ENCODE measurements around the gene XCR1. TPM values are rescaled to one million over a fixed set of nuclear protein-coding genes. Genes with fewer than 3 reads are reported as not detected.

The XCR1 gene
- total RNA-seq, 1 experiment from 2014 or later: not detected

DNA sequence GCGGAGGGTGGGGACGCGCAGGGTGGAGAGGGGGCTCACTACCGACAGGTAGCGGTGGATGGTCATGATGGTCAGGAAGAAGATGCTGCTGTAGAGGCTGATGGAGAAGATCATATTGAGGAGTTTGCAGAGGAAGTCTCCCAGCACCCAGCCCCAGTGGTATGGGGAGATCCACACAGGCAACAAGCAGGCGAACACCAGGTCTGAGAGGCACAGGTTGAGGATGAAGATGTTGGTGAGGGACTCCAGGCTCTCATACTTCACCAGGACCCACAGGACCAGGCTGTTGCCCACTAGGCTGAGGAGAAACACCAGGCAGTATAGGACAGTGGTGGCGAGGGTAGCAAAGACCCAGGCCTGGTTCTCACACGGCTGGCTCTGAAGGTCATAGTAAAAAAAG is 5.8 kb downstream of the XCR1 start:
- Histone ChIP-seq H3K9me3 (ENCODE audit: control insufficient read depth in 1 of 2, insufficient read depth in 1 of 2, low read depth in 1 of 2, low read length in 2 of 2) (no peaks in the 10 kb centered on the region), H3K9ac (ENCODE audit: low read length) (no peak overlapping the region), H3K4me2 (ENCODE audit: low read length) (no peak overlapping the region), H4K20me1 (ENCODE audit: insufficient read depth) (no peaks in the 10 kb centered on the region), H3K36me3 (ENCODE audit: control insufficient read depth in 1 of 2, insufficient read depth in 2 of 2, low read length in 2 of 2) (no peaks in the 10 kb centered on the region), H3K79me2 (ENCODE audit: insufficient read depth, low read length) (no peaks in the 10 kb centered on the region), H3K4me1 (ENCODE audit: control insufficient read depth in 1 of 2, insufficient read depth in 2 of 2, low read length in 2 of 2) (no peaks in the 10 kb centered on the region), H3K9me2 (ENCODE audit: insufficient read depth) (no peaks in the 10 kb centered on the region), H3K4me3 (replicated peaks in 1 of 2; ENCODE audit: low read depth in 1 of 2, low read length in 2 of 2) (no peak overlapping the region), H3K27me3 (ENCODE audit: insufficient read depth, low read length) (no peaks in the 10 kb centered on the region), H3K27ac (ENCODE audit: low read depth, low read length) (no peak overlapping the region), H2AFZ (ENCODE audit: low read depth, low read length, poor library complexity, severe bottlenecking) (no peak overlapping the region)
- TF ChIP-seq JUND (IDR thresholded peaks at IDR 0.05) (no peak), POLR2A (IDR thresholded peaks at IDR 0.05; ENCODE audit: borderline replicate concordance, extremely low read depth, insufficient read depth, insufficient read length) (no peak)
- POLR2A ChIA-PET: no interaction called here
- no TSS peak for BruUV-seq (replicated peaks)
- ATAC-seq: no peak
- intact Hi-C loops (cut with micrococcal nuclease): no loop called here
- CTCF ChIA-PET: no interaction called here
- DNase-seq (ENCODE audit: low read depth, low spot score): no peak
- RAD21 ChIA-PET (ENCODE audit: low non-redundant PET in 1 of 2, low total read pairs in 2 of 2, uncharacterized antibody in 2 of 2, unreplicated experiment in 2 of 2): no interaction called here

DNA sequence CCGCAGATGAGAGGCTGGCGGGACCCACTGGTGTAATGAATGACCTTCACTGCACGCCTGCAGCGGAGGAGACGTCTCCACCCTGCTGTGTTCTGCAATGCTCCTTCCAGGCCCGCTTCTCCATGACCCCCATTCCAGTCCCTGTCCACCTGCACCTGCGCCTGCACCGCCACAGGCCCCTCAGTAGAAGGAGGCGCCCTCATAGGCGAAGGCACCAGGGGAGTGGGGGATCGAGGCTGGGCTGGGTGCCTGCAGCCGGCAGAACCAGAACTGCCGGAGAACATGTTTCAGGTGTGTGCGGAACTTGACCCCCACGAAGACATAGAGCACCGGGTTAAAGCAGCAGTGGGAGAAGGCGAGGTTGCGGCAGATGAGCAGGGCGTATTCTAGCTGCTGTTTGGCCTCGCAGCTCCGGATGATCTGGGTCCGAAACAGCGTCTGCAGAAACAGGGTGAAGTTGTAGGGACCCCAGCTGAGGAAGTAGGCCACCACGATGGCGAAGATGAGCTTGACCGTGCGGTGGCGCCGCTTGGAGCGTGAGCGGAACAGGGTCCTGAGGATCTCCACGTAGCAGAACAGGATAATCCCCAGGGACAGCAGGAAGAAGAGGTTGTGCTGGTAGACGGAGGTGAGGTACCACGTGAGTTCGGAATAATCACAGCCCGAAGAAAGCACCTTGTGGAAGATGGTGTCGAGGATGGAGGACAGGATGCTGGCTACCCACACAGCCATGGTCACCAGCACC is 6.3 kb downstream of the XCR1 start:
- H3K27ac ChIP-seq (ENCODE audit: low read depth, low read length): no peak overlapping the region
- H3K9ac ChIP-seq (ENCODE audit: low read length): no peak overlapping the region
- H3K9me2 ChIP-seq (ENCODE audit: insufficient read depth): no peaks in the 10 kb centered on the region
- H3K4me3 ChIP-seq (replicated peaks in 1 of 2; ENCODE audit: low read depth in 1 of 2, low read length in 2 of 2): no peak overlapping the region
- H3K4me2 ChIP-seq (ENCODE audit: low read length): no peak overlapping the region
- H2AFZ ChIP-seq (ENCODE audit: low read depth, low read length, poor library complexity, severe bottlenecking): no peak overlapping the region
- no peaks in the 10 kb centered on the region for H4K20me1 ChIP-seq (ENCODE audit: insufficient read depth)
- CTCF ChIA-PET: no interaction called here
- intact Hi-C loops (cut with micrococcal nuclease): no loop called here
- BruUV-seq (replicated peaks): no TSS peak
- no peaks in the 10 kb centered on the region for H3K36me3 ChIP-seq (ENCODE audit: control insufficient read depth in 1 of 2, insufficient read depth in 2 of 2, low read length in 2 of 2)
- no peaks in the 10 kb centered on the region for H3K4me1 ChIP-seq (ENCODE audit: control insufficient read depth in 1 of 2, insufficient read depth in 2 of 2, low read length in 2 of 2)
- RAD21 ChIA-PET (ENCODE audit: low non-redundant PET in 1 of 2, low total read pairs in 2 of 2, uncharacterized antibody in 2 of 2, unreplicated experiment in 2 of 2): no interaction called here
- DNase-seq (ENCODE audit: low read depth, low spot score) (no peak), ATAC-seq (no peak)
- no peaks in the 10 kb centered on the region for H3K79me2 ChIP-seq (ENCODE audit: insufficient read depth, low read length)
- no peaks in the 10 kb centered on the region for H3K9me3 ChIP-seq (ENCODE audit: control insufficient read depth in 1 of 2, insufficient read depth in 1 of 2, low read depth in 1 of 2, low read length in 2 of 2)
- H3K27me3 ChIP-seq (ENCODE audit: insufficient read depth, low read length): no peaks in the 10 kb centered on the region
- POLR2A ChIA-PET: no interaction called here
- no peak for TF ChIP-seq JUND (IDR thresholded peaks at IDR 0.05)
- no peak for TF ChIP-seq EZH2phosphoT487 (IDR thresholded peaks at IDR 0.05; ENCODE audit: borderline replicate concordance)
- no peak for TF ChIP-seq CBX3 (IDR thresholded peaks at IDR 0.05; ENCODE audit: low read depth)
- TF ChIP-seq SP1 (IDR thresholded peaks at IDR 0.05; ENCODE audit: low read depth): no peak
- TF ChIP-seq ZNF274 (IDR thresholded peaks at IDR 0.05; ENCODE audit: low read depth, low read length): no peak
- no peak for TF ChIP-seq YY1 (IDR thresholded peaks at IDR 0.05; ENCODE audit: extremely low read depth, insufficient replicate concordance, low read depth, low read length)
- TF ChIP-seq, protein P1, sequence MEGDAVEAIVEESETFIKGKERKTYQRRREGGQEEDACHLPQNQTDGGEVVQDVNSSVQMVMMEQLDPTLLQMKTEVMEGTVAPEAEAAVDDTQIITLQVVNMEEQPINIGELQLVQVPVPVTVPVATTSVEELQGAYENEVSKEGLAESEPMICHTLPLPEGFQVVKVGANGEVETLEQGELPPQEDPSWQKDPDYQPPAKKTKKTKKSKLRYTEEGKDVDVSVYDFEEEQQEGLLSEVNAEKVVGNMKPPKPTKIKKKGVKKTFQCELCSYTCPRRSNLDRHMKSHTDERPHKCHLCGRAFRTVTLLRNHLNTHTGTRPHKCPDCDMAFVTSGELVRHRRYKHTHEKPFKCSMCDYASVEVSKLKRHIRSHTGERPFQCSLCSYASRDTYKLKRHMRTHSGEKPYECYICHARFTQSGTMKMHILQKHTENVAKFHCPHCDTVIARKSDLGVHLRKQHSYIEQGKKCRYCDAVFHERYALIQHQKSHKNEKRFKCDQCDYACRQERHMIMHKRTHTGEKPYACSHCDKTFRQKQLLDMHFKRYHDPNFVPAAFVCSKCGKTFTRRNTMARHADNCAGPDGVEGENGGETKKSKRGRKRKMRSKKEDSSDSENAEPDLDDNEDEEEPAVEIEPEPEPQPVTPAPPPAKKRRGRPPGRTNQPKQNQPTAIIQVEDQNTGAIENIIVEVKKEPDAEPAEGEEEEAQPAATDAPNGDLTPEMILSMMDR (IDR thresholded peaks at IDR 0.05 in 2 of 3, conservative IDR thresholded peaks at IDR 0.05 in 1 of 3; ENCODE audit: borderline replicate concordance in 1 of 3, insufficient read depth in 1 of 3, low read depth in 2 of 3, low read length in 2 of 3): no peak
- no peak for TF ChIP-seq ATF3 (IDR thresholded peaks at IDR 0.05)
- no peak for TF ChIP-seq ZFX (IDR thresholded peaks at IDR 0.05)
- TF ChIP-seq RAD21 (IDR thresholded peaks at IDR 0.05; ENCODE audit: low read depth): no peak
- no peak for TF ChIP-seq SIN3A (IDR thresholded peaks at IDR 0.05; ENCODE audit: low read depth)
- no peak for TF ChIP-seq CEBPB (IDR thresholded peaks at IDR 0.05; ENCODE audit: low read depth)
- no peak for TF ChIP-seq EGR1 (IDR thresholded peaks at IDR 0.05; ENCODE audit: low read depth)
- no peak for TF ChIP-seq REST (IDR thresholded peaks at IDR 0.05; ENCODE audit: low read depth)
- TF ChIP-seq POLR2AphosphoS5 (IDR thresholded peaks at IDR 0.05; ENCODE audit: low read depth, low read length): no peak

Measured in HCT116 (cell line).